ENCODE data around the gene KDELR3.

The KDELR3 gene

DNA sequence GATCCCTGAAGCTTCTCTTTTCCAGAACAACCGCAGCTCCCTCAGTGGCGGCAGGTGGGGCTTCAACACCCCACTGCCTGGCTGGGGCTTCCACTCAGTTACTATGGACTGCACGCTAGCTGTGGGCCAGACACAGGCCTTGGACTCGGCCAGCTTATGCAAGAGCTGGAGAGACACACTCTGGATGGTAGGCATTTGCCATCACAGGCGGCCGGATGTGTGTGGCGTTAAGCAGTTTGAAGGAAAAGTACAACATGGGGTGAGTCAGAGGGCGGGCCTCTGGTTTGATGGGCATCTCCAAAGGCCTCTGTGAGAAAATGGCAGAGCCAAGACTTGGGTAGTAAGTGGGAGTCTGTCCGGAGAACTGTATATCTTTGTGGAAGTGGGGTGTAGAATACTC, 30.5 kb upstream of the KDELR3 start:
- no peak for FAIRE-seq
- no peak for DNase-seq (ENCODE audit: low spot score)

DNA sequence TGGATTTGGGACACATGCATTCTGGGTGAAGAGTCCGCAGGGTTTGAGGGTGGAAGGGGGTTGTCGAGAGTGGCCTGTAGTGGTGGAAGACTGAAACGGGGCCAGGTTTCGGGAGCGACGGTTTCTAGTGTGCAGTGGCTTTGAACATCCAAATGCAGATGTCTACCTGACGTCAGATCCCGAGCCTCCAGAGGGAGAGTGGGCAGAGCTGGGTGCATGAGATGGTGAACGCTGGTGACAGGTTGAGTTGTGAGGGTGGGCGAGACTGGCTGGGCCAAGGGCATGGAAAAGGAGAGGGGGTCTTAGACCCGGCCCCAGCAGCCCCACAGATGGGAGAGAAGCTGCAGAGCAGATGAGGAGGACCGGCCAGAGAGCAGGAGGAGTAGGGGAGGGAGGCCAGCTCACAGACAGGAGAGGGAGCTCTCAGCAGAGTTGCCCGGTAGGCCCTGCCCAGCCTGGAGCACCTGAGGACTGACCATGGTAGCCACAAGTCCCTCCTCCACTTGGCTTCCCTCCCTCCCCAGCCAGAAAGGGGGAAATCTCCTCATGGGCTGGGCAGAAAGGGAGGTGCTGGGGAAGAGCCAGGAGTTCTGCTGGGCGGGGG, 27.0 kb upstream of the KDELR3 start:
- no peak for DNase-seq (ENCODE audit: low spot score)
- no peak for FAIRE-seq

DNA sequence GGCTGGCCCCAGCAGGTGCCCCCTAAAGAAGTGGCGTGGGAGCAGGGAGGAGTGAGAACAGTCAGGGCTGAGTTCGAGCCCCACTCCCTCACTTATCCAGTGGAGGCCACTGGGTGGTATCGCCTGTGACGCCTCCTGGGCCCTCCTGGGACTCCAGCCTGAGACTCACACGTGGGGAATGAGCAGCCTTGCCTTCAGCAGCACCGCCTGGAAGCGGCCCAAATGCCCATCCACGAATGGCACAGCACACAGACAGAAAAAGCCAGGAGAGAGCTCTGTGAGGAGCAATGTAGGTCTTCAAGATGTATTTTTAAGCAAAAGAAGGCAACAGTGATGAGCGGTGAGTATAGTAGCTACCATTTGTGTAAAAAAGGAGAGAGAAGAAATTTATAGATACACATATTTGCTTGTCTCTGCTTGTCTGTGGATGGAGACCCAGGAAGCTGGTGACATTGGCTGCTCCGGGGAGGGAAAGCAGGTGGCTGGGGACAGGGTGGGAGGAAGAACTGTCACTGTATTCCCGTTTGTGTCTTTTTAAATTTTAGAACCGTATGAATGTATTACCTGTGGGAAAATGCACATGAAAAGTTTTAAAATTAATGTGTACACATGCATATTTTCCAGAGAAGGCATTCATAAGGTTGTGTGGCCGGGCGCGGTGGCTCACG, 26.1 kb upstream of the KDELR3 start:
- no peak for DNase-seq (ENCODE audit: low spot score)

DNA sequence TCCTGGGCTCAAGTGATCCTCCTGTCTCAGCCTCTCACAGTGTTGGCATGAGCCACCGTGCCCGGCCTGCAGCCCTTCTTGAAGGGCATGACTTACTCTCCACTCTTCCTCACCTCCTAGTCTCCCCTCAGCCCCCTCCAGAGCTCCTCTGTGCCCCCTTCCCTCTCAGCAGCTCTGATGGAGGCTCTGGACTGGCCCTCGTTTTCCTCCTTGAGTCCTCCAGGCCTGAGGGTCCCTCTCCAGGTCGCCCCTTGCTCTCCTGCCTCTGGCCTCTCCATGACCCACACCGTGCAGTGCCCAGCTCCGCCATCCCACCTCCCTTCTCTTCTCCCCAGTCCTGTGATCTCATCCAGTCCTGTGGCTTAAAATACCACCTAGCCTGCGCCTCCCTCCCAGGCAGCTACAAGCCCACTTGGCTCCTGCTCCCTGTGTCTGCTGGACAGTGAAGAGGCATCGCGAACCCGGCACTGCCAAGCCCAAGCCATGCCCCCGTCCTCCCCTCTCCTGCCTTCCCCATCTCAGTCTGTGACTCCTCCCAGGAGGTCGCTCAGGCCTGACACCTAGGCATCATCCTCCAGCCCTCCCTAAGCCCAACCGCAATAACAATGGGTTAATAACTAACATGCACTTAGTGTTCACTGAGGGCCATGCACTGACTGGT, 24.8 kb upstream of the KDELR3 start:
- peak; percentile 63 for FAIRE-seq

More for the DNA sequence above, 26.1 kb upstream of the KDELR3 start:
- FAIRE-seq: no peak

DNA sequence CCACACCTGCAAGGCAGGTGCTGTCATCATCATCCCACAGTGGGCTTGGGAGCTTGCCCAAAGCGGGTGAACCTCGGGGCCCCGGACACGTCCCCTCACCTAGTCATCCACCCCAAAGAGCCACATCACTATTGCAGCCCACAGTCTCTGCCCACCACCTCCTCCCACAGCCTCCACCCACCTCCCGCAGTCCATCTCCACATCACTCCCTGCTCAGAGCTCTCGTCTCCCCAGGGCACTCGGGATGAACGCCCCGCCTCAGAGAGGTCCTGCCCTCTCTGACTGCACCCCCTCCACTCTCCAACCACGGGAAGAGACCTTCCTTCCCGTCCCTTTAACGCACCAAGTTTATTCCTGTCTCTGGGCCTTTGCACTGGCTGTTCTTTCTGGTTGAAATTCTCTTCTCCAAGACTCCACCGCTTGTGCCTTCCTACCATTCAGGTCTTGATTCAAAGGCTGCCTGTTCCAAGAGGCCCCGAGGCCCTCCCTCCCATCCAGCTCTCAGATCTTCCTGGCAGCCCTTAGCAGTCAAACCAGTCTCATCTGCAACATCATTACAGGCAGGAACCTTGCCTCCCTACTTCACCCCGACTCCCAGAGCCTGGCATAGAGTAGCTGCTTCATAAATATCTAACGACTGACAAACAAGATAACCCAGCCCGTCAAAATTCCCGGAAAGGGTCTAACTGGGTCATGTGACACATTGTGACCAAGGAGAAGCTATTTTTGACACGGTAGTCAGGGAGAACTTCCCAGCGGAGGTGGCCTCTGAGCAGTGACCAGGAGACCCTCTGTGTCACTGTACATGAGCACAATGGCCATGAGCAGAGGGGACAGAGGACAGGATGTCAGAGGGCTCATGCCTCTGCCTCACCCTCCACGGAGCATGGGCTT, 24.0 kb upstream of the KDELR3 start:
- FAIRE-seq: no peak
- no peak for DNase-seq (ENCODE audit: low spot score)

More for the DNA sequence above, 24.8 kb upstream of the KDELR3 start:
- DNase-seq (ENCODE audit: low spot score): peak; percentile 63

DNA sequence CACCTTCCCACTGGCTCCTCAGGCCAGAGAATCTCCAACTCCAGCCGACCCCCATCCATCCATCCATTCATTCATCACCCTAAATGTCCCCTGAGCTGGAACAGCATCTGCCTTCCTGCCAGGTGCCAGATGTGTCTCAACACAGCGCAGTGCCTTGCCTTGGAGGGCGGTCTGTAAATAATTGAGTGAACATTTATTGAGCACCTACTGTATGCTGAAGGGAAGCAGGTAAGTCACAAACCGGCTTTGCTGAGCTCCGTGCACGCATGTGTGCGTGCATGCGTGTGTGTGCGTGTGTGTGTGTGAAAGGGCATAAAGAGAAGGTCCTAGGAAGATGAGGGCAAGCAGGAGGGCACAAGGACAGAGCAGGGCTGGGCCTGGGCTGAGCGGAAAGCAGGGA, 23.1 kb upstream of the KDELR3 start:
- DNase-seq (ENCODE audit: low spot score): no peak
- no peak for FAIRE-seq

DNA sequence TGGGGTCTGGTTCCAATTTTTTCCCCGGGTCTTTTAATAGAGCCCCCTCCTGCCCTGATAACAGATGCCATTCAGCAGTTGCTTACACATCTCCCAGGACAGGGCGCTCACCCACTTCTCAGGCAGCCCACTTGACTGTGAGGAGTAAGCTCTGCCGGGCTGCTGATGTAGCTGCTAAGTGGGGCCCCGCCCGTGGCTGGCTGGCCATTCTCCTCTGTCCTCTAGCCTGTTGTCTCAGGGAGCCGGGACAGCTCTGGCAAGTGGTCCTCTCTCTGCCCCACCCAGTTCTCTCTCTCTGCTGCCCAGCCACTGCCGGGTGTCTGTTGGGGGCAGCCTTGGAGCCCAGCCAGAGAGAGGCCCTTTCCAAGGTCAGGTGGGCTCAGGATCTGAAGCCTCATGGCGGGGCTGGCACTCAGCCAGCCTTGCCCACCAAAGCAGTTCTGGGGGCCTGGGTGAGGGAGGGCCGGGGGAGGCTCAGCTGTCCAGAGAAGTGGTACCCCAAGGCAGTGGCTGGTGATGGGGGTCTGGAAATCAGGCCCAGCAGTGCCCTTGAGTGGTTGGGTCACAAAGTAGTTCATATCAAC, 21.8 kb upstream of the KDELR3 start:
- FAIRE-seq: no peak
- no peak for DNase-seq (ENCODE audit: low spot score)

DNA sequence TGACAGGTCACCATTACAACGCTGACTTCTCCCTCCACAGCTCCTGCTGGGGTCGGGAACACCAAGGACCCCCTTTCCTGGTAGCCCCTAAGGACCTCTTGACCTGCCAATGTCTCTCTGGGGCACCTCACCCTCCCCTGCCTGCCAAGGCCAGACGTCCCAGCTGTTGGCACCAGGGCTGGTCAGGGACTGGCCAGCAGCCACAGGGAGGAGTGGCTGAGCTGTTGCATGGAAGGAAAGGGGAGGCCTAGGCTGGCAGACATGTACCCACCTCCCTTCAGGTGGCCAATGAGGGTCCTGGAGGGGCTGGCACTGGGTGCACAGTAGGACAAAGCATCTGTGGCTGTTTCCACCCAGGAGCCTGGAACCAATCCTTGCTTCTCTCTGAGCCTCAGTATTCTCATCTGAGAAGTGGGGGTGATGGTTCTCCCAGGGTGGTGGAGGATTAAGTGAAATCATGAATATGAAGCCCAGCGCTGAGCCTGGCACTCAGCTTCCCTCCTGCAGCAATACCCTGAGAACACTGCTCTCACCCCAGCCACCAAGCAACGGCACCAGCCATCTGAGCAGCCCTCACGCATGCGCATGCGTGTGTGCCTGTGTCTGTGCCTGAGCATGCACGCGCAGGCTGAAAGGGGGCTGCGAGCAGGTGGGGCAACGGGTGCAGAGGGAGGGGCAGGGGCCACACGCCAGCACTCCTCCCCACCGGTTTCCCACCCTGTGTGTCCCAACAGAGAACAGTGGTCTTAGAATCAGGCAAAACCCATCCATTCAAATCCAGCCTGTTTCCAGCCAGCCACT, 18.8 kb upstream of the KDELR3 start:
- FAIRE-seq (no peak), DNase-seq (ENCODE audit: low spot score) (no peak)

DNA sequence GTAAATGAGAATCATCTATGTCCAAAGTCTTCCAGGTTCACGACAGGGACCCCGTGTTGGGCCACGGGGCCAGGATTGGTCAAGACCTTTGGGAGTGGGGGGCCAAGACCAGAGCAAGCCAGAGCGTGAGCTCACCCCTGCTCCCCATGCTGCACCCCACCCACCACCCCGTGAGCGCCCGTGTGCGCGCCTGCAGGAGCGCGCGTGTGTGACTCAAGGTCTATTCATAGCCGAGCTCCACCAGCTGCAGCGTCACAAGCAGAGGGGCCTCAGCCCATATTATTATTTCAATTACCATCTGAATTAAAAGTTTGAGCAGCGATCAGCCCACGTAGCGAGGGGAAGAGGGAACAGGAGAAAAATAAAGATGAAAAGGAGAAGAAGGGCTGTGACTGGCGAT, 18.1 kb upstream of the KDELR3 start:
- no peak for DNase-seq (ENCODE audit: low spot score)
- no peak for FAIRE-seq

DNA sequence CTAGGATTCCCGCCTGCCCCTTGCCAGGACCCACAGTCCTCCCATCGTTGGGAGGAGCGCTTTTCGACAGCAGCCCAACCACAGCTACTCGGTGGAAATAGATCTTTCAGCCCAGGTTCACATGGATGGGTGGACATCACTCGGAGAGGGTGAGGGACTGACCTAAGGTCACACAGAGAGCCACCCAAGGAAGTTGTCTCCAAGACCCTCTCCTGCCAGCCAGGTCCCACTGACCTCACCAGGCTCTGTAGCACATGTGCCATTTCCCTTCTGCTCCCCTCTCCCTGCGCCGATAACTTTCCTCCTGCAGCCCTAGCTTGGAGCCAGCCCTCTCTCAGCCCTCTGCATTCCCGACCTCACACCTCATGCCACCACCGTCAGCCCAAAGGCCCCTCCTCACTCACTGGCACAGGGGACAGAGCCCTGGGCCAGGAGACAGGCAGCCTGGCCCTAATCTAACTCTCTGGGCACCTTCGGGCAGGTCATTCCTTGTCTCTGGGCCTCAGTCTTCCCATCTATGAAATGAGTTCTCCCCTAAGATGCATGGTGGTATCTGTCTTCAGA, 17.6 kb upstream of the KDELR3 start:
- FAIRE-seq (no peak), DNase-seq (ENCODE audit: low spot score) (no peak)

DNA sequence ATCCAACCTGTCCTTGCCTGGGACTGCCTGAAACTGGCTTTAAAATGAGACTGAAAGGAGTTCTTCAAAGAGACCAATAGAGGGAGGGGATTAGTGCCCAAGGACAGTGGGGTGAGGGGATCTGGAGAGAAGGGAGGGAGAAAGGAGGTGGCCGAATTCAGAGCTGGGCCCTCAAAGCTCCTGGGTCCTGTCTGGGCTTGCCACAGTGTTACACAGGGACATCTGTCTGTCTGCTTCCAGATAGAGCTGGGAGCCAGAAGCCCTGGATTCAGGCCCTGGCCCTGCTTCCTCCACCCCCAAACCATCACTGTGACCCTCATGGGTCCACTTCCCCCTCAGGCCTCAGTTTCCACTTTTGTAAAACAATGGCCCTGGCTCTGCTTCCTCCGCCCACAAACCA, 16.5 kb upstream of the KDELR3 start:
- DNase-seq (ENCODE audit: low spot score) (no peak), FAIRE-seq (no peak)

DNA sequence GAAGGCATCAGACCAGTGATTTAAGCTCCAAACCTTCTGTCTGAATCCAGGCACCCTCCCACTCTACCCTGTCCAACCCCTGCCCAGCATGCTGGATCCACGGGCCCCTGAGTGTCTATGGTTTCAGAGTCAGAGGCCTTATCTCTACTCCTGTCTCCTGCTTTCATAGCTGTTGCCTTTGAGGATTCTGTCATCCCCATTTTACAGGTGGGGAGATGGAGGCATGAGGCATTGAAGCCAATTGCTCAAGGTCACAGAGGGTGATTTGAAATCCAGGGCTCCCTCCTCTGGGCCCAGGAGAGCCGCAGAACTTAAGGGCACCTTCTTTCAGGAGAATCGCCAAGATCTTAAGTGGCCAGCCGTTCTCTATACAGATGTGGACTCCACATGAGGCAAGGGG, 16.0 kb upstream of the KDELR3 start:
- no peak for DNase-seq (ENCODE audit: low spot score)
- no peak for FAIRE-seq

DNA sequence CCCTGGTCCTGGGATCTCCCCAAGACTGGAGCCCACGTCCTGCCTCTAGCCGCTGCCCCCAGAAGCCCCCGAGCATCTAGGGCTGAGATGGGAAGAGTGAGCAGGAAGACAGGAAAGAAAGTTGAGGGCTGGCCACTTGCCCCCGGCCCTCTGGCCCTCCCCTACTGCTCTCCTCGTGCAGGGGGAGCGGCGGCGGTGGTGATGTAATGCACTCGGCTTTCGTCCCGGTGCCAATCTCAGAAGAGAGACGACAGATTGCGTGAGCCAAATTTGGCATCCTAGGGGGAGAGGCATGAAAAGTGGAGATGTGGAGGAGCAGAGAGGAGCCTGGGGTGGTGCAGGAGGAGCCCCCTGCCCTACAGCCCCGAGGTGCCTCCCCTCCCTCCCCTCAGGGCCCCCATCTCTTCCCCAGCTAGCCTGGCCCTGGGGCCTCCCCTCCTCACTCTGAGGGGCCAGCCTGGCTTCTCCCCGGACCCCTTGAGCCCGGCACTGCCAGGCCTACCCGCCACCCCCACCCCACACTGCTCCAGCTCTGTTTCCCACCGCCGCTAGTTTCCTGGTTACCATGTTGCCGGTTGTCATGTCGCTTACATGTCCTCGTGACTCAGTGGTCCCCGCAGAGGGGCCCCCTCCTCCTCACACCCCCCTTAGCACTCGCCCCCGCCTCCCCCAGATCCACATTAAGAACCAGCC, 15.4 kb upstream of the KDELR3 start:
- FAIRE-seq (no peak), DNase-seq (ENCODE audit: low spot score) (no peak)

DNA sequence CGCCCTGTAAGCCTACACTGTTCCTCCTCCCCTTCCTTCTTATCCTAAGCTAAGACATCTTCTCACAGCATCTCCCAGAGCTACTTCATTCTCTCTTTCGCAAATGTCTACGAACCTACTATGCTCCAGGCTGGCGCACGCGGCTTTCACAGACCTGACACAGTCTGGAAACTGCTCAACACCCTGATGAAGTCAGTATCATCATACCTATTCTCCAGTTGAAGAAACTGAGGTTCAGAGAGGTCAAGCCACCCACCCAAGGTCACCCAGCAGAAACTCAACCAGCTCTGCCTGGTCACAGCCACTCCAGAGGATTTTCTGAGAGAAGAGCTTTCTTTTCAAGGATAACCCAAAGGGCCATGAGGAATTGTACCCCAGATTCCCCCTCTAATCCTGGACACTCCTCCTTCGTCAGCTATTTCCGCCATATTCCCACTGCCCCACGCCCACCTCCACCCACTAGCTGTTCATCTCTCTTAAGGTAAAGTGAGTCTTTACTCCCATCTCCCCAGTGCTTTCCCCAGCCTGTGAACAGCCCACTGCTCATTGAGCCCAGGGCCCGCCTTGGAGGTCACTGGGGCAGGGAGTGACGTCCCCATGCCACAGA, 14.7 kb upstream of the KDELR3 start:
- DNase-seq (ENCODE audit: low spot score) (no peak), FAIRE-seq (no peak)

DNA sequence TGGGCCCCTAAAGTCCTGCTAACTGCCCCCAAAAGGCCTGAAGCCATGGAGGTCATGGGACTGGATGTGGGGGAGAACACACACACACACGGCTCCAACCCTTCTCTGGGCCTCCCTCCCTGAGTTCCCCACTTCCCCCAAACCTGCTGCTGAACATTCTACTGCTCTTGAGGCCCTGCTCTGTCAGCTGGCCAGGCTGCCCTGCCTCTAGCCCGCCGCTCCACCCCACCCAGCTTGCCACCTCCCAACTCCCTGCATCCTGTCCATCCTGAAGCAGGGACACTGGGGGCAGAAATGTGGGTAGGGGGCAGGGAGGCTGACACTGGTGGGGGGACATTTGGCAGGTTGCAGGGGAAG, 13.9 kb upstream of the KDELR3 start:
- DNase-seq (ENCODE audit: low spot score) (no peak), FAIRE-seq (no peak)

DNA sequence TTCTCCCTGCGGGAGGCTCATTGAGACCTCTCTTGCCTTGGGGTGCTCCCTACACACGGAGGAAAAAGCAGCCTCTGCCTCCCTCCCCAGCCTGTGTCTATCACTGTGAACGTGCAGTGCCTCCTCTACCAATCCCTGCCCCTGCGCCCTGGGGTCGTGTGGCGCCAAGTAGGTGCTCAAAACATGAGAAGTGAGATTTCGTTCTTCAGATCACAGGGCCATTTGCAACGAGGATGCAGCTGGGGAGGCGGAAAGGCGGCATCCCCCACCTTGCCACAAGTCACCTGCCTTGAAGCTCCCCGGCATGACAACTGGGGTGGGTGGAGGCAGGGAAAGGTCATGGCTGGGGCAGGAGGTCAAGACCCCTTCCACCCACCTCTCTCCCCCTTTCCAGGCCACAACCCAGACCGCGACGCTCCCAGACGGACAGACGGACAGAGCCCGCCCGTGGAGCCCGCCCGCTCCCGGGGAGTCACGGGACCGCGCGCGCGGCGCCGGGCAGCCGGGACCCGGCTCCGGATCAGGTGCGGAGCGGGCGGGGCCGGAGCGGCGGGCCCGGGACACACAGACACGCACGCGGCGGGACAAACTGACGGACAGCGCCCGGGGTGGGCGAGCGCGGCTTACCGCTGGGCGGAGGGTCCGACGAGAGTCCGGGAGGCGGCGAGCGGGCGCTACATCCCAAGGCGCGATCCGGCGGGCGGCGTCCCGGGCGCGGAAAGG, 13.4 kb upstream of the KDELR3 start:
- FAIRE-seq (no peak), DNase-seq (ENCODE audit: low spot score) (no peak)

DNA sequence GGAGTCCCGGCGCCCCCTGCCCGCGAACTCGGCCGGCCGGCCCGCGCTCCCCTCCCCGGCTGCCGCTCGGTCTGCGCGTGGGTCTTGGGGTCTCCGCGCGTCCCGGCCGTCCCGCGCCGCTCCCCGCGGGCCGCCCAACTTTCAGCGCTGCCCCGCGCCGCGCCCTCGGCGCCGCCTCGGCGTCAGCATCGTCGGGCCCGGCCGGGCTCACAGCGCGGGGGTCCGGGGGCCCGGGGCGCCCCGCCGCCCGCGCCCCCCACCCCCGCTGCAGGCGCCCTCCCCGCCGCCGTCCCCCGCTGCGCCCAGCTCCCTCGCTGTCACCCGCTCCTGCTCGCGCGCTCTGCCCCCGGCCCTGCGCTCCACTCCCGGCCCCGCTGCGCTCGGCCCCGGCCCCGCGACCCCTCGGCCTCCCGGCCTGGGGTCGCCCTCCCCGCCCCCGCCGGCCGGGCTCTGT, 12.8 kb upstream of the KDELR3 start, which contains the start of gene KCNJ4:
TSS of gene KCNJ4 (minus strand) at position 124 of the 454 bp plus-strand sequence. CDS start 27,067 bp downstream, outside the sequence.
- DNase-seq (ENCODE audit: low spot score): no peak
- FAIRE-seq: no peak

DNA sequence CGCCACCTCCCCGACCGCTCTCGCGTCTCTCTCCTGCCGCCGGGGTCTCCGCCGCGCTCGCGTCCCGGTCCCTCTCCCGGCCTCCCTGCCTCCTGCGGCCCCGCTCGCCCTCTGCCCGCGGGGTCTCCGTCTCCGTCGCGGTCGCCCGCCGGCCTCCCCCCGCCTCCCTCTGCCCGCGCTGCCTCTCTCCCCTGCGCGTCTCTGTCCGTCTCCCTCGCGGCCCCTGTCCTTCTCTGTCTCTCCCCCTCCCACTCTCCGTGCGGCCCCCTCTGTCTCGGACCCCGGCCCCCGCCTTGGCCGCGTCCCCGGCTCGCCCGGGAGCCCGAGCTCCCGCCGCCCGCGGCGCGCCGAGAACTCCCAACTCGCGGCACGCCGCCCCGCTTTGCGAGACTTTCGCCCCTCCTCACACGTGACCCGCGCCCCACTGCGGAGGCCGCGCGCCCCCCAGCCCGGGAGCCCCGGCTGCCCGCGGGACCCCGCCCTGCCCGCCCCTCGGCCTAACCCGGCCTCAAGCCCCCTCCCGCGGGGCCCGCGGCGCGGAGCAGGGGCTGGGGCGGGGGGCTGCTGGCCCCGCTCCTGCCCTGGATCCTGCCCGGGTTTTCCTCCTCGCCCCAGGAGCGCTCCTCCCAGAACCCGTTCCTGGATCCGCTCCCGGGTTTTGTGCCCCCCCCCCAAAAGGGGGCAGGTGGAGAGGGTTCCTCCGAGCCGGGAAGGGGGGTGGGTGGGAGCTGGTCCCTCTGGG, 12.2 kb upstream of the KDELR3 start:
- DNase-seq (ENCODE audit: low spot score) (no peak), FAIRE-seq (no peak)

All from RCC 7860 (cell line).